Caki2 (cell line): ENCODE measurements around the gene PHF23. TPM values are rescaled to one million over a fixed set of nuclear protein-coding genes. Genes with fewer than 3 reads are reported as not detected.

Experiments
- DNase-seq: peaks from one replicate; pipeline ENCODE4 v3.0.0-alpha.2; 2015; ENCODE audit warnings: low read depth
- in situ Hi-C: cut with HindIII; loops from 2 replicates; pipeline ENCODE4 v1.10.0; 2016; ENCODE audit warnings: low sequenced_read_pairs, low pct_unique_long_range_greater_than_20kb, mixed read lengths
- total RNA-seq: library from RNA; depleted of rRNA; stranded (reverse); fragments of >200 nt; shearing (Covaris generic); gene quantifications from 2 replicates; pipeline ENCODE4 v1.2.3, GENCODE V29; 2014; ENCODE audit warnings: low replicate concordance; rRNA removed

PHF23 gene
- total RNA-seq, 1 experiment from 2014 or later: 28.0 TPM

DNA sequence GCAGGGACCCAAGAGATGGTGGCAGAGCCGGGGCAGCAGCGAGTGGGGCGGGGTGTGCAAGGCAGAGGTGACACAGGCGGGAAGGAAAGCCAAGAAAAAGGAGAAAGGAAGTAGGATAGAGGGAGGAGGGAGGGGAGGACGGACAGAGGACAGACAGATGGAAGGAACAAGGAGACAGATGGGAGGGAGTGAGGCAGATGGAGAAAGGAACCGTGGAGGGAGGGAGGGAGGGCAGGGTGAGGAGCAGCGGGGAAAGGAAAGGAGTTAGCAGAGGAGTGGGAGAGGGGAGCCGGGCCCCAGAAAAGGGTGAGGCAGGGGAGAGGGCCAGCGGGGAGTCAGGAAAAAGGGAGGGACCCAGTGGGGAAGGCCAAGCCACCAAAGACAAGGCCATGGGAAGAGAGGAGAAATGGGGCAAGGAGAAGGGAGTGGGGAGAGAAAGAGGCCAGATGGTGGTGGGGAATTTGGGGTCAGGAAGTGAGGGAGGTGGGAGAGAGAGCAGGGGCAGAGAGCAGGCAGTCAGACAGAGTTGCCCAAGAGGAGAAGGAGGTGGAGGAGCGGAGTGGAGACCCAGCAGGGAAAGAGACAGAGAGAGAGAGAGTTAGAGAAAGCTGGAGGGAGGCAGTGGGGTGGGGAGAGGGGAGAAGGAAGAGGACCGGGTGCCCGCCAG is 46.9 kb downstream of the PHF23 start:
- in situ Hi-C loops: no loop called here
- DNase-seq: no peak

DNA sequence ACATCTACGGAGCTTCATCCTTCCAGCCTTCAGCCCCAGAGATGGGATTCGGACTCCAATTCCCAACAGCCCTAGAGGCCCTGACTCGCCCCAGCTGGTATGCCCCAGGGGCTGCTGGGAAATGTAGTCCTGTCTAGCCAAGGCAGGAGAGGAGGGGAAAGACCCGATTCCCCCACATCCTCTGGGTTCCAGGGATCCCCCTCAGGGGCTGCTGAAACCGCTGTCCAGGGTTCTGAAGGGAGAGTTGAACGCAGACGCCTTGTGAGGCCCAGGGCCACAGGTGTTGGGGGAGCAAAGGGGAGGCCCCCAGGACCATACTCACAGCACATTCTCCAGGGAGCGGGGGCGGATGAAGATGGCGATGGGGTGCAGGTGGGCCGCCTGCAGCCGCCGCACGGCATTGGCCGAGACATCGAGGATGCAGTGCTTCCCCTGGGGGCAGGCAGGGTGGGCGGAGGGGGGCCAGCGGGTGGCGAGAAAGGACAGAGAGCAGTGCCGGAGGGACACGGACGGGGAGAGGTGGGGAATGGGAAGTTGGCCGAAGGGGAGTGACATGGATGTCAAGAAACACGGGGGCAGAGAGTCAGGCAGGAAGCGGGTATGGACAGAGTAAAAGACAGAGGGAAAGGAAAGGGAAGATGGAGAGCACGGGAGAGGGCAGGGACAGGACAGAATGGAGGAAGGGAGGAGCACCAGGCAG is 47.5 kb downstream of the PHF23 start:
- in situ Hi-C loops: no loop called here
- no peak for DNase-seq

DNA sequence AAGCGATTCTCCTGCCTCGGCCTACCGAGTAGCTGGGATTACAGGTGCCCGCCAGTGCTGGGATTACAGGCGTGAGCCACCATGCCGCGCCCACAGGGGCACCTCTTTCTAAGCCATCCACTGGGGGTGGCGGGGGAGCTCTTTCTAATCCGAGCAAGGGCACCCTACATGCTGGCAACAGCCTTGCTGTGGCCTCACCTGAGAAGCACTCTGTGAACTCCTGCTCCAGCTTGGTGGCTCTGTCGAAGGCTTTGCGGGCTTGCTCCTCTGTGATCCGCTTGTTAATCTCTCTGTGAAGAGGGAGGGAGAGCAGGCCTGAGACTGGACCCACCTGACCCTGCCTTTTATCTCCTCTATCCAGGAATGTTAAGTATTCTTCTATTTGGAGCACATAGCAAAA is 48.2 kb downstream of the PHF23 start:
- in situ Hi-C loops: no loop called here
- DNase-seq: no peak

GRCh38 chr17:7190276-7190917 is 48.9 kb downstream of the PHF23 start:
- in situ Hi-C loops: no loop called here

DNA sequence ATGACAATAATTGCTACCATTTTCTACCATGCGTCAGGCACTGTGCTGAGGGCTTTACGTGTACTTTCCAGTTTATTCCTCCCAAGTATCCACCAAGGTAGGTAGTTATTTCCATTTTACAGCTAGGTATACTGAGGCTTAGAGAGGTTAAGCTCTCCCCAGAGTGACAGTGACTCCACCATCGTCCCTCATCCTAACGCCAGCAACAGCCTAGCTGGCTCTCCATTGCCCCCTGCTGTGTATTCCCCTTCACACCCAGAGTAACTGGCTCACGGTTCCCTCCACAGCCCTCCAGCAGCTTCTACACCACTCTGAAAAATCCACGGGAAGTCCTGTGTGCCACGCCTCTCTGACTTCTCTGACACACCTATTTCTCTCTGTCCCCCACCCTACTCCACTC is 53.0 kb downstream of the PHF23 start:
- no peak for DNase-seq
- in situ Hi-C loops: no loop called here

More at GRCh38 chr17:7190276-7190917, 48.9 kb downstream of the PHF23 start:
- DNase-seq: no peak

Other genes with a start within 250 kb of the PHF23 start
- gene ALOX12, start 243.4 kb downstream of the PHF23 start, total RNA-seq: not detected in 2 replicates
- gene RNASEK, start 226.8 kb downstream of the PHF23 start, total RNA-seq: 128 and 131 TPM in 2 replicates
- not detected in 2 replicates for gene BCL6B, start 216.4 kb downstream of the PHF23 start, total RNA-seq
- gene SLC16A13, start 203.4 kb downstream of the PHF23 start, total RNA-seq: 3.7 and 8.6 TPM in 2 replicates
- not detected in 2 replicates for gene SLC16A11, start 195.4 kb downstream of the PHF23 start, total RNA-seq
- not detected in 2 replicates for gene CLEC10A, start 159.2 kb downstream of the PHF23 start, total RNA-seq
- gene ASGR2, start 124.6 kb downstream of the PHF23 start, total RNA-seq: not detected in 2 replicates
- gene ASGR1, start 60.1 kb downstream of the PHF23 start, total RNA-seq: not detected in 2 replicates
- gene DLG4, start 19.6 kb downstream of the PHF23 start, total RNA-seq: 2.8 and 4.8 TPM in 2 replicates
- gene ACADVL, start 19.5 kb downstream of the PHF23 start, total RNA-seq: 301 and 338 TPM in 2 replicates
- 33.3 and 64.4 TPM in 2 replicates for gene DVL2, start 4.9 kb downstream of the PHF23 start, total RNA-seq
- 211 and 296 TPM in 2 replicates for gene GABARAP, start 3.0 kb upstream of the PHF23 start, total RNA-seq
- gene CTDNEP1, start 12.3 kb upstream of the PHF23 start, total RNA-seq: 9.6 and 19.0 TPM in 2 replicates
- 25.5 and 32.4 TPM in 2 replicates for gene ELP5, start 12.8 kb upstream of the PHF23 start, total RNA-seq
- gene CLDN7, start 23.0 kb upstream of the PHF23 start, total RNA-seq: not detected in 2 replicates
- not detected in 2 replicates for gene SLC2A4, start 42.3 kb upstream of the PHF23 start, total RNA-seq
- 1.8 and 8.5 TPM in 2 replicates for gene YBX2, start 55.2 kb upstream of the PHF23 start, total RNA-seq
- gene EIF5A, start 68.2 kb upstream of the PHF23 start, total RNA-seq: 483 and 624 TPM in 2 replicates
- 51.1 and 56.4 TPM in 2 replicates for gene GPS2, start 75.9 kb upstream of the PHF23 start, total RNA-seq
- 15.0 and 17.9 TPM in 2 replicates for gene NEURL4, start 89.9 kb upstream of the PHF23 start, total RNA-seq
- gene ACAP1, start 97.1 kb upstream of the PHF23 start, total RNA-seq: 2.3 and 26.4 TPM in 2 replicates
- 17.2 and 23.2 TPM in 2 replicates for gene KCTD11, start 112.7 kb upstream of the PHF23 start, total RNA-seq
- gene TMEM95, start 115.7 kb upstream of the PHF23 start, total RNA-seq: not detected in 2 replicates
- 1.8 and 2.9 TPM in 2 replicates for gene TNK1, start 141.6 kb upstream of the PHF23 start, total RNA-seq
- 5.6 and 14.4 TPM in 2 replicates for gene PLSCR3, start 155.1 kb upstream of the PHF23 start, total RNA-seq
- gene TMEM256, start 164.6 kb upstream of the PHF23 start, total RNA-seq: 132 and 200 TPM in 2 replicates
- gene NLGN2, start 168.4 kb upstream of the PHF23 start, total RNA-seq: 1.1 TPM in 1 of 2 replicates, not detected in the other
- gene SPEM1, start 180.9 kb upstream of the PHF23 start, total RNA-seq: not detected in 2 replicates
- not detected in 2 replicates for gene SPEM2, start 186.2 kb upstream of the PHF23 start, total RNA-seq
- gene SPEM3, start 189.4 kb upstream of the PHF23 start, total RNA-seq: not detected in 2 replicates
- gene TMEM102, start 196.0 kb upstream of the PHF23 start, total RNA-seq: 2.9 and 6.7 TPM in 2 replicates
- gene FGF11, start 200.1 kb upstream of the PHF23 start, total RNA-seq: 0.06 and 0.98 TPM in 2 replicates
- 4.0 and 11.0 TPM in 2 replicates for gene CHRNB1, start 205.6 kb upstream of the PHF23 start, total RNA-seq
- gene ZBTB4, start 240.2 kb upstream of the PHF23 start, total RNA-seq: 4.6 and 5.8 TPM in 2 replicates
- gene SLC35G6, start 242.0 kb upstream of the PHF23 start, total RNA-seq: not detected in 2 replicates
- gene POLR2A, start 244.9 kb upstream of the PHF23 start, total RNA-seq: 10.9 and 11.8 TPM in 2 replicates